Activated CD4-positive, alpha-beta T cell treated with anti-CD3 and anti-CD28 coated beads, Interleukin-2, Interleukin-6, amounts not matched to agents 100 ng/mL and 50 ng/mL, durations not matched to agents 16 hours and 8 hours (primary cell): ENCODE results near the gene USP49.
"Not testable (repeated sequence)": the region's sequence is repeated elsewhere in the genome, so short reads cannot be mapped to it uniquely, and the experiment has no call there.

Source experiments
- DNase-seq: peaks from one replicate; pipeline ENCODE4 v3.0.0-alpha.2; 2020

Gene USP49

DNA sequence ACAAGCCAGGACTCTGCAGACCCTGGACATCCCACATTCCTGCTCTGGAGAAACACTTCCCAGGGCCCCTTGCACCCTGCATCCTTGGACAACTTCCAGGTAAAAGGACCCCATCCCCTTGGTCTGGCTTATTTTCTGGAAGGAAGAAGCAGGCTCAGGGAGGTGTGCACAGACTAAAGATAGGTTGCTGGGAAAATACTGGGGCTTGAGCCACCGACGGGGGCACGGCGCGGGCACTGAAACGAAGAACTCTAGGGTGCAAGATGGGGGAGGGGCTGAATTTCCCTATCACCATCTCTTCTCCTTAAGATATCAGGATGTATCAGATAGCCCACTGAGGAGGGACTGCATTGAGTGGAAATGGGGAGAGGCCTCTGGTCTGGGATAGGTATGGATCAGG is 116.3 kb downstream of the USP49 start:
- DNase-seq = no peak

DNA sequence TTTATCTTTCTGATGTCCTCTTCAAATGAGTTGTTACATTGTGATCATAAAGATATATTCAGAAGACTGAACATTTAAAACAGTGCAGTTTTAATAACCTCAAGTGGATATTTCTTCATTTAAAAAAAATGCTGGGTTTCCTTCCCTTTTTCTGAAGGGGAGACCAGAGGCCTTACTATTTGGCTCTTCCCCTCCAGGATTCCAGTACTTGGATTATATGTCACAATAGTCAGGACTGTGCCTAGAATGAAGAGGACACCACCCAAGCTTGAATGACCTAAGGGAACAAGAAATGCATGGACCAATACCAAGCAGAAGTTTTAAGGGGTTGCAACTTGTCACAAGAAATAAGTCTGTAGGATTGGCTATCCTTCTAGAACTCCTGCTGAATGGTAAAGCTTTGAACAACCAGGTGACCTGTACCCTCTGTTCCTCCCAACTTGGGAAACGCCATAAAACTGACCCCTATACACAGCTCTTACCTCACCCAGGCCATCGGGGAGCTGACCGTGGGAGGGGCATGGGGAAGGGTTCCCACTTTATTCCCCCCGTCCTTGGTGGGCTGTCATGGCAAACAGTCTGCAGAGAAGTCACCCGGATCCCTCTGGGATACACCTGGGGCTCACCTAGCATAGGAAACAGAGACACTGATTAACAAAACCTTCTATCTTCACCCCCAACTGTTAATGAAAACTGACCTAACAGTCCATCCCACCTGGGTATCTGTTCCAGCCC is 117.5 kb downstream of the USP49 start:
- no peak for DNase-seq

DNA sequence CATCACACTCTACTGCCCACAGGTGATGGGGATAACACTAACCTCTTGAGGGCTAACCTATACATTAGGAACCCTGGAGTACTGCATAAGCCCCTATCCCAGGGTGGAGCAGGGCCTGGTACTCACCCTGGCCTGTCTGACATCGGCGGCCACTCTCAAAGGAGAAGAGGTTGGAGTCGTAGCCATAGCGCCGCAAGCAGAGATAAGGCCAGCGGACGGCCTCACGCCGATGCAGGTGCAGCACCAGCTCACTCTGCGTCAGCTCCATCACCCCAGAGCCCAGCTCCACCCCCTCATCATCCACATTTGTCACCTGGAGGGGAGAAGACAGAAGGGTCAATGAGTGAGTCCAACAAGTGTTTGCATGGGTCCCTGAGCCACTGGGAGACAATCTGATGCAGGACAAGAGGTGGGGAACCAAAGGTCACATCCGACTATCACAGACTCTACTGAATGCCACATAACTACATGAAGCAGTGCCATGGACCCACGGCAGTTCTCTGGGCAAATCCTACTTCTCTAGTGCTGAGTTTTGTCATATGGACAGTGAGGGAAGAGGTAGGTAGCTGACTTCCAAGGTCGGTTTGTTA is 119.8 kb downstream of the USP49 start:
- no peak for DNase-seq

DNA sequence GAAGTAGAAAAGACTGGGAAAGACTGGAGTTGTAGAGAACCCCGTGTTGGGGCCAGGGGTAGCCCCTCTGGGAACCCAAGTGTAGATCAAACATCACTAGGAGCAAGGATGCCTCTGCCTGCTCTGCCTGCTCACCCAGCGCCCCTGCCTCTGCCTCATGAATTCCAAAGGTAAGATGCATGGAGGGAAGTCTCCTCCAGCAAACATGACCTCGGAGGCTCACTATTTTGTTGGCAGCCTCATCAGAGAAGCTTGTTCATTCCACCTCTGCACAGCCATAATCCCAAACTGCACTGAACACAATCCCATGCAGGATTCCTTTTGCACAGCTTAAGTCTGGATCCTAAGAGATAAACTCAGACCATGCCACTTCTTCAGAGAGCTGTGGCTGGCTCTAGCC is 120.3 kb downstream of the USP49 start:
- DNase-seq = no peak

DNA sequence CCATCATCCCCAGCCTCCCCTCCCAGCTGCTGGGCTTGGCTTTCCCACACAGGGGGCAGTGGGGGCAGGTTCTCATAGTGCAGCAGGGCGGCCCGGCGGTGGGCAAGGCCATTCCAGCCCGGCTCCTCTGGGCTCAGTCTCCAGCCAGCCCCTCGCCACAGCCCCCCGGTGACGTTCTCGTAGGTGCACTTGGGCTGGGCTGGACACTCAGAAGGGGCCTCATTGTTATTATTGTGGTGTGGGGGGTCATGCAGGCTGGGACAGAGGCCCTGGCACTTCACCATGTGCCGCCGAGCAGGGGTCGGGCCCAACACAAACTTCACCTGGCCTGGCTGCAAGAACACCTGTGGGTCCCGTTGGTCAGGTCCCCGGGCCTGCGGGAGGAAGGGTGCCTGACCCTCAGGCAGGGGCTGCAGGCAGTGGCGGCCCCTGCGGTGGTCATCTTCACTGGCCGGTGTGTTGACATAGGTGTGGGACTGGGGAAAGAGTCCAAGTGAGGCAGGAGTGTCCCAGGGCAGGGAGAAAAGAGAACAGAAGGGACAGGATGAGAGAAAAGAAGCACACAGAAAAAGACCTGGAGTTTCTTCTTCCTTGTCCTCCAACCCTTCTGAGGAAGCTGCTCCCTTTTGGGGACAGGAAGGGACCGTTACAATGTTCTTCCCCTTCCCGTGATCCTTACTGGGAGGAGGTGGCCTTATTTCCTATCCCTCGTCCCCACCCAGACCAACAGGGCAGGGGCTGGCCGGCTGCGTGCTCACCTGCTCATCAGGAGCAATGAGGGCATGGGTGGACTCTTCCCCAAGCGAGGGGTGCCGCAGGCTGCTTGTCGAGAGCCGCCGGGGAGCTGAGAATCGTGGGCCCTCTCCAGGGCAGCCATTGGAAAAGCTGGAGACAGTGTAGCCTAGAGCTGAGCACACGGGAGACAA is 123.9 kb downstream of the USP49 start:
- no peak for DNase-seq

DNA sequence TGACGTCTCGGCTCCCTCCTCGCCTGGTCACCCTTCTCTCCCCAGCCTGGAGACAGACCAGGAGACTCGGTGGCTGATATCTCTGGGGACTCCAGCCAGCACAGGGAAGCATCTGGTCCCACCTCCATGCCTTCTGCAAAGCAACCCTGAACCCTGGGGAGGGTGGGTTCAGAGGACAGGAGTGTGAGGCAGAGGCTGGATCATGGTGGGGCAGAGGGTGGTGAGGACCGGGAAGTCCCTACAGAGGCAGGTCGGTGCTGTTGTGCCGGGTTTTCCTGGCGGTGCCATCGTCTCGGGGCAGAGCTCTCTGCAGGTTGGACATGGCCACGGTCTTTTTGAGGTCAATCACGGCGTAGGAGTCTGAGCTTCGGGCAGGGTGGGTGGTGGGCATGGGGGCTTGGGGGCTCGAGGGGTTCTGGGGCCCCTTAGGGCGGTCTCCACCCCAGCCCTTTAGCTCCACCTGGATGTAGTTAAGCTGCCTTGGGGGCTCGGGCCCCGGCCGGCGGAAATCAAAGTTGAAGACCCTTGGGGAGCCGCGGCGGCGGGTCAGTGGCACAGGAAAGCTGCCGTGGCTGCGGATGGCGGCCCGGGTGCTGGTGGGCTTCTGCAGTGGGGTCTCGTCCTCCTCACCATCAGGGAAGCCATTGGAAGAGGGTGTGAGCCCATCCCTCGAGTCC is 124.7 kb downstream of the USP49 start:
- DNase-seq = no peak

DNA sequence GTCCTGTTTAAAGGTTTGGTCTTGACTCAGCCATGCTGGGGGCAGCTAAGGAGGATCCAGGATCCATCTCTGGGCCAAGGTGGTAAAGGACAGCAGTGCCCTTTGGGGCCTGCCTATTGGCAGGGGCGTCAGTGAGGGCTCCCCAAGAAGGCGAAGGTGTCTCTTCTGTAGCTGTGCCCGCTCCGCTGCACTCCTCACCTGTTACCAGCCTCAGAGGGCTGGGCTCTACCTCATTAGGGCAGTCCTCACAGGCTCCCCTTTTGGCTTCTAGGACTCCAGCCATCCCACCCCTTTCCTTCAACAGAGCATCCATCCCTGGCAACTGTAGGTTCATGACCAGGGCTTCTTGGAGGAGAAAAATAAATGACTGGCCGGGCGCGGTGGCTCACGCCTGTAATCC is 125.8 kb downstream of the USP49 start:
- no peak for DNase-seq

DNA sequence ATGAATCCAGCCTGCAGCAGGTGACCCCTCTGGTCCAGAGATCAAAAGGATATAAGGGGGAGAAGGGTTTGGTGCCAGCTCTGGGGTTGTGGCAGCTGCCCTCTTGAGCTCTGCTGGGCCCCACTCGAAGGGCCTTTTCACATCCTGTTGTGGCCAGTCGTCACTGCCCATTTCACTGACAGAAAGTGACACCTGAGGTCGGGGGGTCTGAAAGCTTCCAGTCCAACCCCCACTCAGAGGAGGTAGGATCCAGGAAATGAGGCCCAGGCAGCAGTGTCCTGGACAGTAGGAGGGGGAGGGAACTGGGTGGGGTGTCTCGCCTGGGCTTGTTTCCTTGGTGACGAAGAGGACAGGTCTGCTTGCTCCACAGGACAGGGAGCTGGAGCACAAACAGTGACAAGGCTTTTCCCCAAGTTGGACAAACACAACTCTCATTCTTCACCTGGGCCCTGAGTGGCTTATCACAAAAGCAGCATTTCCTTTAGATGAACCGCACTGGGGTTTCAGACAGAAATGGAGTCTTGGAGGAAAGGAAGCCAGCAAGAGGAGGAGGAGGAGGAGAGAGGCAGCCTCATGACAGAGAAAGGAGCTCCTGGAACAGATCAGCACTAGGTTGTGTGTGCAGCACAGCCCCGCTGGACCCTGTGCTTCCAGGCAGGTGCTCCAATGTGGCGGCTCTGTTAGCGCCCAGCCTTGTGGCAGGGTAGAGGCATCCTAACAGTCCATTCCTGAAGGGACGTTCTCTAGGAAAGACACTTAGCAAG is 126.4 kb downstream of the USP49 start:
- no peak for DNase-seq

DNA sequence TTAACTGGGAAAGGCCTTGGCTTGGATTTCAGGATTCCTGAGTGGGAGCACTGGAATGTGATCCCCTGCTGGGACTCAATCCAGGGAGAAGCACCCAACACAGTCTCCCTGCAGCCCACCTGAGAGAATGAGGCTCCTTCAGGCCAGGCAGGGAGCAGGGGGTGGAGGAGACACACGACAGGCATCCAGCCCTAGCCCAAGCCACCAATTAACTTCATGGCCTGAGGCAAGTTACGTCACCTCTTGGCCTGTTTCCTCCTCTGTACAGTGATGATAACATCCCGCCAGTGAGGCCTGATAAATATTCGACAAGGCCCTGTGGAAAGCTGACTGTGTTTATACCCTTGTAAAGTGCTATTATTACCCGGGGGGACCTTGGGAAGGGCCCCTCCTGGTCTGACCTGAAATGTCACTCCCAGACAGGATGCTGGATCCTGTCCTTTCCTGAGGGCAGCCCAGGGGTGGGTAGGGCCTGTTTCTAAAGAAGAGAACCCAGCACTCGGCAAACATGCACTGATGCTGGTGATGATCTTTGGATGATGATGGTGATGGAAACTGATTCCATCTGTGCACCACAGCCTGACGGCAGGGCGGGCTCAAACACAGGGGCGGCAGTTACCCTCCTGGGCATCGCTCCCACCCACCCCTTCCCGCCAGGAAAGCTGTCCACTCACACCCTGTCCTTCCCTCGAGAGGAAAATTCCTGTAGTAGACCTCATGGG is 127.9 kb downstream of the USP49 start:
- no peak for DNase-seq

DNA sequence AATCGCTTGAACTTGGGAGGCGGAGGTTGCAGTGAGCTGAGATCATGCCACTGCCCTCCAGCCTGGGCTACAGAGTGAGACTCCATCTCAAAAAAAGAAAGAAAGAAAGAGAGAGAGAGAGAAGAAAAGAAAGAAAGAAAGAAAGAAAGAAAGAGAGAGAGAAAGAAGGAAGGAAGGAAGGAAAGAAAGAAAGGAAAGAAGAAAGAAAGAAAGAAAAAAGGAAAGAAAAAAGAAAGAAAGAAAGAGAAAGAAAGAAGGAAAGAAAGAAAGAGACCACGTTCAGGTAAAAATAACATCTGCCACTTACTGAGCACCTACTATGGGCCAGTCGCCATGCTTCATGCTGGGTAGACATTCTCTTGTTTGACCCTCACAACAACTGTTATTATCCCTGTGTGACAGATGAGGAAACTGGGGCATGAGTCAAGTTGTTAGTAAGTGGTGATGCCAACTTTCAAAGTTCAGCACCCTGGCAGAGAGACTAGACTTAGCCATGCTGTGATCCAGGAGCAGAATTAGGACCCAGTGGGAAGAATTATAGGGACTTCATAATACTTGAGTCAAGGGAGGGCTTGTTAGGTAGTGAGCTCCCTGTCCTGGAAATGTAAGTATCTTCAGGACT is 129.0 kb downstream of the USP49 start:
- not testable (repeated sequence) for DNase-seq

DNA sequence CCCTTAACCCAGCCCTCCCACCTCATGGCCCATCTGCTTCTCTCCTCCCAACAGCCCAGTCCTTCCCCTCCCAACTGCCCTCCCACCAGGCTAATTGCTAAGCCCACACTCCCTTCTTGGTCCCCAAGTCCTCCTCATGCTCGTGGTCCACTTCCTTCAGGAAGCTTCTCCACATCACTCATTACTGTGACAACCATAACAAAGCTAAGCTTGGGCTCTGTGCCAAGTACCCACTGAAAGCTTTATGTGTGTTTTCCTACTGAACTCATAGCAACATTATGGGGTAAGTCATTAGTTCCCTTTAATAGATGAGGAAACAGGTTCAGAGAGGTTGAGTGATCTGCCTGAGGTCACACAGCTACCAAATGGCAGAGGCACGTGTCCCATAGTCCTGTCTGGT is 131.7 kb downstream of the USP49 start:
- DNase-seq = no peak

DNA sequence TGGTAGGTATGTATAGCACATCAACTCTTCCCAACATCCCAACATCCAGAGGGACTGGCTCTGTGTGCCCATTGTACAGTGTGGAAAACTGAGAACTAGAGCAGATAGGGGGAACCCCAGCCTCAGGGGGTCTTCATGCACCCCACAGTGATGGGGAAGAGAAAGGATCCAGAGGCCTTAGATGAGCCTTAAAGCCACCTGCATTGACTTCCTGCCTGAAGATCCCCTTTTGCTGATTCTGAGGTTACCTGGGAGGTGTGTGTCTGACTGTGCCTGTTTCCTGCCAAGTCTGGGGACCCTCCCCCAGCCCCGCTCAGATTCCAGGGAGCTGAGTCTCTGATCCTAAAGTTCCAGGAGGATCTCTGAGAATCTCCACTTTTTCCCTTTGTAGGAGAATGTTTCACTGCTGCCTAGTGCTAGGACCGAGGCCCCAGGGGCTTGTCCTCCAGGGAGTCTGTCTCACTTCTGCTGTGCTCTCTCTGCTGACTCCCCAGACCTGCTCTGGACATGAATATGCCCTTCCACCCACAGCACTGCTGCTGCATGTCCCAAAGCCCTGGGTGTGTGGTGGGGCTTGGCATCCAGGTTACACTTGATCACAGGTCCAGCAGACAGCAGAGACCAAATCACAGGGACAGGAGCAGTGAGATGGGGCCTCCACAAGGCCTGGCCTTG is 135.1 kb downstream of the USP49 start:
- no peak for DNase-seq

DNA sequence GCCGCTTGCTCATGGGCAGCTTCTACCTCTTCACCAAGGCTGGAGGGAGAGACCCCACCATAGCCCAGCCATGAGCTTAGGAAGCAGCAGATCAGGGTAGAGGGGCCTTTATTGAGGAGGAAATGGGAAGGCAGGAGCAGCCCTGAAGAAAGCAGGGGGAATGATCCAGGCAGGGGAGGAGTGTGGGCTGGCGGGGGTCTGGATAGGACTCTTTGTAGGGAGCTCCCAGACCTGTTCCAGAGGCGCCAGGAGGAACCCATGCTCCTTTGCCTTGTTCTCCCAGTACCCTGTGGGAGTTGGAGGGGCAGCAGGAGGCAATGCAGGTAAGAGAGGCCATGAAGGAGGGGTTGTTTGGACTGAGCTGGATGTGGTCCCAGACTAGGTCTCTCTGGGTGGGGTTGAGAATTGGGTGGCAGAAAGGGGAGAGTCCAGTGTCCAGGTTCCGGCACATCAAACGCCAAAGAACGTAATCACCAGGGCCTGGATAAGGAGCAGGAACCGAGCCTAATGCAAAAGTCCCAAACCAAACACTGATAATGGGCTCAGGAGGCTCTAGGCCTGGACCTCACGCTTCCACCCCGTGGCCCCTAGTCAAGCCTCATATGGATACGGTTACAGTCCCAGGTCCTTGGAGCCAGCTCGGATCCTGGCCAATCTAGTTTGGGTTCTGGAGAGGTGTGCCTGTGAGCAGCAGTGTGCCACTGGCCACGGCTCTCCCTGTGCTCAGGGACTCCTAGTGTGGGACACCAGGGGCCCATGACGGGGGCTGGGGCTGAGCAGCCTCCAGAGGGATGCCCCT is 135.9 kb downstream of the USP49 start:
- no peak for DNase-seq

DNA sequence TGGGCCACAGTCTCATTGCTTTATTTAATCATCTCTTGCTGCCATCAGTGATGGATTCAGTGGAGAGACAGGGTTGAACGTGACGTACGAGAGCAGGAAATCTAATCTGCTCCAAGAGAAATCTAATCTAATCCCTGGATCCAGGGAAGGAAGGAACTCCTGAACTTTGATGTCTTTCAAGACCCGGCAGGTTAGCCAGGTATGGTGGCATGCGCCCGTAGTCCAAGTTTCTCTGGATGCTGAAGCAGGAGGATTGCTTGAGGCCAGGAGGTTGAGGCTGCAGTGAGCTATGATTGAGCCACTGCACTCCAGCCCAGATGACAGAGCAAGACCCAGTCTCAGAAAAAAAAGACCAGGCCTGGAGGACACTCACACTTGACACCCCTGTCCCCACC is 136.5 kb downstream of the USP49 start:
- DNase-seq = no peak

DNA sequence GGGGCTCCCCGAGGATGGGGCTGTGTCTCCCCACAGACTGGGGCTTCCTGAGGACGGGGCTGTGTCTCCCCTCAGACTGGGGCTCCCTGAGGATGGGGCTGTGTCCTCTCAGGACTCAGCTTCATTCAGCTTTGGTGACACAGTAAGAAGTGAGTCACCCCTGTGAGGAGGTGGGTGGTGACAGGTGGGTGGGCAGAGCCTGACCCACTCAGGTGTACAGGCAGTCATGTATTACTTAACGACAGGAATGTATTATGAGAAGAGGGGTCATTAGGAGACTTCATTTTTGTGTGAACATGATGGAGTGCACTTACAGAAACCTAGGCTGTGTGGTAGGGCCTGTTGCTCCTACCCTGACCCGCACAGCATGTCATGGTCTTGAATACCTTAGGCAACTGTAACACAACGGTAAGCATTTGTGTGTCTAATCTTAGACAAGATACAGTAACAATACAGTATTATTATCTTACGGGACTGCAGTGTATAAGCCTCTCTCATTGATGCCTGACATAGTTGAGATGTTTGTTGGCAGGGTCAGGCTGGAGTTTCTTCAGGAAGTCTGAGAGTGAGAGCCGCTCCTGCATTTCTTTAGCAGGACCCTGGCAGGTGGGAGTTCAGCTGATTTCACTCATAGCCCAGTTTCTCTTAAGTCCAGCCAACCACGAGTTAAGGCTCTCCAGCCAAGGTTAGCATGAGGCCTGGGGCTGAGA is 137.1 kb downstream of the USP49 start:
- no peak for DNase-seq

DNA sequence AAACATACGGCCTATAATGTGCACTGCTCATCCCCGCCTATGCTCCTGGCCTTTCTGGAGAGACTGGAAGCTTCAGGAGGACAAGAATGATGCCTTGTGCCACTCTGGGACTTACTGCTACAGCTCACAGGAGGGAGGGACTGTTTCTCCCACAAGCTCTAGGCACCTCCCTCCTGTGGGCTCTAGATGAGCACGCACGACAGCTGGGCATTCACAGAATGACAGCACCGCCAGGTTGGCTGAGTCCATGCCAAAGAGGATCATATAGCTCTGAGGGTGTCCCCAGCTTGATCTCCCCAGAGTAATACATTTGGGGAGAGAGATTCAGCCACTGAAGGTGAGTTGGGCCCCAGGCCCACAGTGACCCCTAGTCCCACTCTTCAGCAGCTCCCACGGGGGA is 137.9 kb downstream of the USP49 start:
- DNase-seq = no peak

DNA sequence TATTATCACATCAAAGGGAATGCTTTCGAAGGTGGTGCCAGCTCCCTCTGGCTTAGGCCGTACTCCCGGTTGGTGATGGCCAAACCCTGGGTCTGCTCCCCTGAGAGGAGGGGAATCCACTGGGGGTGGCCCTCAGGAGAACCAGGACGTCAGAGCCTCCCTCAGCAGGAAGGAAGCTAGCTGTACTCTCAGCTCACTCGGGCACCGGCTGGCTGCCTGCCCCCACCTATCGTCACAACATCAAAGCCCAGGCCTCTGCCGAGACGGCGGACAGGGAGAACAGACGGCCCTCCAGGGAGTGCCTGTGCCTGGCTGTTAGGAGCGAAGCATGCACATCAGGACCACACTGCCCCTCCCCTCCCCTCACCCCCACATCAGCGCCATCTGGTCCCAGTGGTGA is 138.8 kb downstream of the USP49 start:
- no peak for DNase-seq

DNA sequence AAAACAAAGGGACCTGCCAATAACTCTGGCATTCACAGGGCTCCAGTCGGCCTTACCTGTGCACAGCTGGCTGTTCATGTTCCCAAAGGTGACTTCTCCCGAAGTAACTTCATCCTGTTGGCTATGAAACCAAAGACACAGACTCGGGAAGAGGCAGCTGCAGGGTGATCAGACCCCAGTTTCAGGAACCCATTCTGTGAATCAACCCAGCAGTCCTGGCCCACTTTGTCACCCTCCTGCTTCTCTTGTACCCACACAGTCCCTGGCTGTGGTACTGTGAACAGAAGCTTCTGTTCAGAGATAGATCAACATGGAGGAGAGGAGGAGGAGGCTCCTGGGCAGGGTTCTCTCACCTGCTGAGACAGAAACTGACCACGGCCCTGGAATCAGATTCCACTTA is 139.3 kb downstream of the USP49 start:
- DNase-seq = no peak

DNA sequence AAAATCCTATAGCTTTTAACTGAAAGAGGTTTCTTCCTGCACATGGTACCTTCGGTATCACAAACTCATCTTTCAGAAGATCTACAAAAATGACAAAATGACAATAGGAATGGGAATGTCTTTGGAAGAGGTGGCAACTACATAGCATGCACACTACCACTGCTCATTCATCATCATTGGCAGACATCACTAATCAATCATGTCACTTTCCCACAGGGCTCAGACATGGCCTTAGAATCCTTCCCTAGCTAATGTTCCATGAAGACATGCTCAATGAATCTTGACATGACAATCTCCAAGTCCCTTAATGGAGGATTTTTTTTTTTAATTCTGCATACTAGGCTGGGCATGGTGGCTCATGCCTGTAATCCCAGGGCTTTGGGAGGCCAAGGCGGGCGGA is 144.8 kb downstream of the USP49 start:
- DNase-seq = no peak
